Mesenteric fat pad (tissue), 1 donor: Measurements from ENCODE around the gene MYBPC2. TPM values are rescaled to one million over a fixed set of nuclear protein-coding genes. Genes with fewer than 3 reads are reported as not detected.

Source experiments
- DNase-seq: peaks from one replicate; pipeline ENCODE4 v3.0.0-alpha.2; 2020; ENCODE audit warnings: low spot score
- total RNA-seq: library from RNA; stranded (reverse); fragmentation: NEBNext Ultra II Directional; extraction: Animal tissue kit (Norgen Biotek cat#: 25700); gene quantifications from one replicate; pipeline ENCODE4 v1.2.1, GENCODE V29; 2021
- donor health status: DM: yes; HTN: yes; CAD: no.

Gene MYBPC2
- total RNA-seq, 1 donor from 2014 or later = not detected

DNA sequence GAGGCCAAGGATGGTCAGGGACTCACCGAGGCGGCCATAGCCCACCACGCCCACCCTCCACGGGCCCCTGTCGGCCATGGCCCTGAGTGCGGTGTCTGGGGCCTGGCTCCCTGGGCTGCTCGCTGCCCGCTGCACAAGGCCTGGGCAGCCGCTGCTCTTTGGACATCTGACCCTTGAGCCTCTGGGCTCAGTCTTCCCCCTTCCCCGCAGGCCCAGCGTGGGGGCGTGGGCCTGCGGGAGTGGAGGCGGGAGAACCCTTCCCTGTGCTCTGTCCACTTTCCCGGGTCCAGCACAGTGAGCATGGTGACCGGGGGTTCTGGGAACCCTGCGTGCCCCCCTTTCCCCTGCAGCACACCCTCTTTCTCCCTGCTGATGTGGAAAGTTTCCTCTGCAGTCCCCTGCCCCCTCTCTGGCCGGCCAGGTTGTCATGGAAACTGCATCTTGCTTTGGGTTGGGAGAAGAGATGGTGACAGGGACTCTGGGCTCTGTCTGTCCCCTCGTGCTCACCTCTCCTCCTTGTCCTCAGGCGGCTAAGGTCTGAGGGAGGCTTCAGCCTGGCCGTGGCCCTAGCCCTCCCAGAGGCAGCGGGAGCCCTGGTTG is 81.2 kb downstream of the MYBPC2 start, which contains the start of gene ASPDH:
TSS of gene ASPDH (minus strand) at position 168 of the 600 bp plus-strand sequence. CDS start at position 78, 90 bp downstream.
- no peak for DNase-seq

DNA sequence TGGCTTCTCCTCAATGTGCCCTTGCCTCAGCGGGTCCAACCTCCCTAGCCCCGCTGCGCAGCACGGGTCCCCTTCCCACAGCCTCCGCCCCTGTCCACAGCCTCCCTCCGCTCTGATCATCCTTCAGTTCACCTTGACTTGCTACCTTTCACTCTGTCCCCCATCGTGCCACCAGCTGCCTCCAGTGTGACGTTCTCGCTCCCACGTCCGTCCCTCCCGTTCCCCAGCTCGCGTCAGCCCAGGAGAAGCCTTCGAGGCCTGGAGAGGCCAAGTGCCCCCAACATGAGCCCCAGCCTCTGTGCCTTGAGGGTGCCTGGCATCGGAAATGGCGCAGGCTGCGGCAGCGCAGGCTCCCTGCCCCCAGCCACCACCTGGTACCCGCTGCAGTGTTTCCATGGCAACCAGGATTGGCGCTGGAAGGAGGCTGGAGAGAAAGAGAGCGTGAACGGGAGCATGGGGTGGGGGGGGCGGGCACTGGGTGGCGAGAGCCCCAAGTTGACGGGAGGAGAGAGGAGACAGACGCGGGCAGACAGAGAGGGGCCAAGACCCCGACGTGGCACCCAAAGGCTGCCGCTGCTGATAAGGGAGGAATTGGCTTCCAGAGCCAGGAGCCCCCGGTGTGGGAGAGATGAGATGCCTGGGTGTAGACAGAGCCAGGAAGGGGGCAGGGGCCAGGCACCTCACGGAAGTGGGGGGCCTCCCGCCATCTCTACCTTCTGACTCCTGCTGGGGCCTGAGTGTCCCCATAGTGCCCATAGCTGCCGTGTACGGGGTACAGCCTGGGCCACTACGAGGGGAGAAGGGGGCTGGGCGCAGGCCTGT is 81.9 kb downstream of the MYBPC2 start:
- no peak for DNase-seq

DNA sequence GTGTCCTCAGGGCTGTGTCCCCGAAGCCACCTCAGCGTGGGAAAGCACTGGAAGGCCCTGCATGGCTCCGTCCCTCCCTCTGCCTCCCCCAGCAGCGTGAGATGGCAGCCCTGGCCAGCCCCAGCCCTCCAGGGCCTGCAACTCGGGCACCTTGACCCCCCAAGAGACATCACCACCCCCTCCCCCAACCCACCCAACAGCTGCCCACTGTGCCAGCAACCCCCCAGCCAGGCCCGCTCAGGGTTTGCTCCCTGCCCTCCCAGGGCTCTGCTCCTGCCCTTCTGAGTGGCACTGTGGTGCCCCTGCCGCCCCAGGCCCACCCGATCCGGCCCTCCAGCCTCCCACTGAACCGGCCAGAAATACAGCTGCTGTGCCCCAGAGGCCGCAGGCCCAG is 82.5 kb downstream of the MYBPC2 start:
- DNase-seq = no peak

Other genes with a start within 250 kb of the MYBPC2 start
- gene MYH14, start 229.3 kb upstream of the MYBPC2 start, total RNA-seq = 26.4 TPM
- 1.6 TPM for gene KCNC3, start 103.5 kb upstream of the MYBPC2 start, total RNA-seq
- 0.22 TPM for gene NAPSA, start 67.3 kb upstream of the MYBPC2 start, total RNA-seq
- gene NR1H2, start 56.4 kb upstream of the MYBPC2 start, total RNA-seq = 68.7 TPM
- 13.9 TPM for gene POLD1, start 48.5 kb upstream of the MYBPC2 start, total RNA-seq
- gene SPIB, start 14.0 kb upstream of the MYBPC2 start, total RNA-seq = not detected
- 53.3 TPM for gene EMC10, start 43.6 kb downstream of the MYBPC2 start, total RNA-seq
- gene GARIN5A, start 44.0 kb downstream of the MYBPC2 start, total RNA-seq = 0.35 TPM
- 44.9 TPM for gene JOSD2, start 78.3 kb downstream of the MYBPC2 start, total RNA-seq
- gene ASPDH, start 81.0 kb downstream of the MYBPC2 start, total RNA-seq = not detected
- gene LRRC4B, start 135.5 kb downstream of the MYBPC2 start, total RNA-seq = 1.6 TPM
- gene SYT3, start 207.0 kb downstream of the MYBPC2 start, total RNA-seq = 0.51 TPM
- not detected for gene C19orf81, start 216.6 kb downstream of the MYBPC2 start, total RNA-seq